IMR-90 (cell line): ENCODE data around the gene MT1E.

Experiments used
- FOS ChIP-seq: fragments of 150-350 bp; IDR thresholded peaks from 2 replicates; pipeline ENCODE4 v1.6.1; 2016; ENCODE audit warnings: low read depth, low read length
- RFX5 ChIP-seq: IDR thresholded peaks from 2 replicates; pipeline ENCODE4 v1.8.0; 2012; ENCODE audit warnings: low read depth, mild to moderate bottlenecking, low read length, moderate library complexity

- no peak for TF ChIP-seq RFX5
- no peak for TF ChIP-seq FOS
Observed at GRCh38 chr16:56617212-56618085, 8.1 kb upstream of the MT1E start.
